Midbrain (tissue), 1 donor: Measurements from ENCODE around the gene STYXL1.

Source experiments
- DNase-seq: peaks from one replicate; lab custom pipeline; 2025; lab: John Stamatoyannopoulos, UW

STYXL1 gene

DNA sequence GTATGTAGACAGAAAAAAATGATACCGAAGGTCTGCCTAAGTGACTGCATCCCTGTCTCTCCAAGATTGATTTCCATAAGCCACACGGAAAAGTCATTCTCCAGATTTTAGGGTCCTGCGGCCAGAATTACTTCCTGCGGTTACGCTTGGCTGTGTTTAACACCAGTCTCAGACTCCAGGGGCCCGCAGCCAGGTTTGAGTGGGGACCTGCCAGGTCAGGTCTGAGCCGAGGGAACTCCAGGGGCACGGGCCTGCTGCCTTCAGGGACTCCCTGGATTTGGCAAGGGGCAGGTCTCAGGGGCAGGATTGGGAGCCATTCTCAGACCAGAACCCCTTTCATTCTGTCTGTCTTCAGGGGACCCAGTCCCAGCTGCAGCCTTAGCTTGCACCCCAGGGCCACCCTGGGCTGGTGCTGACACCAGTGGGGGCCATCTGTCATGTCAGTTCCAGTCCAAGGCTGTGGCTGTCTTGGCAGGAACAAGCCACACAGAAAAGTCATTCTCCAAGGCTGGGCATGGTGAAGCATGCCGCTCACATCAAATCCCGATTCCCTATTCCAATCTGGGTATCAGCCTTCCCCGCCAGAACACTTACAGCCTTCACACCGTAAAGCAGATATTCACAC, 92.4 kb downstream of the STYXL1 start:
- no peak for DNase-seq

DNA sequence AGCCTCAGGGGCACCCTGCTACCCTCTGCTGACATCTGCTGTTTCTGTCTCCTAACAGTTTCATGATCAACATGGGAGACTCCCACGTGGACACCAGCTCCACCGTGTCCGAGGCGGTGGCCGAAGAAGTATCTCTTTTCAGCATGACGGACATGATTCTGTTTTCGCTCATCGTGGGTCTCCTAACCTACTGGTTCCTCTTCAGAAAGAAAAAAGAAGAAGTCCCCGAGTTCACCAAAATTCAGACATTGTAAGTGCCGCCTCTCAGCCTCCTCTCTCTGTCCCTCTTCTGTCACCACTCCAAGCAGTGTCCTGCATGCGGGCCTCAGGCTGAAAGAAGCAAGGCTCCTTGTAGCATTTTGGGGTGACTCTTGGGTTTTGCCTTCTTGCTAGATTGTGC, 93.9 kb downstream of the STYXL1 start:
- DNase-seq, result no peak

GRCh38 chr7:75953431-75953830, 94.4 kb downstream of the STYXL1 start:
- no peak for DNase-seq

- no peak for DNase-seq
These were observed 96.3 kb downstream of the STYXL1 start for GRCh38 chr7:75951506-75951905.

DNA sequence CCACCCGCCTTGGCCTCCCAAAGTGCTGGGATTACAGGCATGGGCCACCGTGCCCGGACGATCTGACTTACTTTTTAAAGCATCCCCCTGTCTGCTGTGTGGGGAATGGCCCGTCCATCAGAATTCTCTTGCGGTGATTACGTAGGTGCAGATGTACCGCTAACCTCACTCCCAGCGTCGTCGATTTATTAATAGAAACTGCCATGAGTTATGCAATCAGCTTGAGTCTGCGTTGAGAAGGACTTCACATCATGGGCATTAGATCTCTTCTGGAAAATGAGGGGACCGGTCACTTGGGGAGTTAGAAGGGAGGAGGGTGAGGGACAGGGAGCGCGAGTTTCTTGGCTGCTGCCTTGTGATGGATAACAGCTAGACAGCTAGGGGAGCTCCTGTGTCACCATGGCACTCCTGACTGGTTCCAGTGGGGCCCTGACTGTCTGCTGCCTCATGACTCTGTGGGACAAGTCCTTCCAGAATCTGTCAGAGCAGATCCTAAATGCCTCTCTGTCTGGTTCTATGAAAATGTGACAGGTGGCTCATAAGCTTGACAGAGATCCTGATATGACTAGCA, 97.6 kb downstream of the STYXL1 start:
- no peak for DNase-seq

GRCh38 chr7:75948179-75948578, 99.6 kb downstream of the STYXL1 start:
- no peak for DNase-seq
